HG03575 (cell line): ENCODE results near the gene NRCAM.

Experiments
- ATAC-seq: cut with Tn5 transposase; IDR thresholded peaks from one replicate; pipeline ENCODE4 v1.9.1; 2021; ENCODE audit not compliant: unreplicated experiment, insufficient number of reproducible peaks, low FRiP score; ENCODE audit errors: extremely low read depth

The NRCAM gene

GRCh38 chr7:108461840-108462239 lies 5.6 kb upstream of the NRCAM start:
- no peak for ATAC-seq

DNA sequence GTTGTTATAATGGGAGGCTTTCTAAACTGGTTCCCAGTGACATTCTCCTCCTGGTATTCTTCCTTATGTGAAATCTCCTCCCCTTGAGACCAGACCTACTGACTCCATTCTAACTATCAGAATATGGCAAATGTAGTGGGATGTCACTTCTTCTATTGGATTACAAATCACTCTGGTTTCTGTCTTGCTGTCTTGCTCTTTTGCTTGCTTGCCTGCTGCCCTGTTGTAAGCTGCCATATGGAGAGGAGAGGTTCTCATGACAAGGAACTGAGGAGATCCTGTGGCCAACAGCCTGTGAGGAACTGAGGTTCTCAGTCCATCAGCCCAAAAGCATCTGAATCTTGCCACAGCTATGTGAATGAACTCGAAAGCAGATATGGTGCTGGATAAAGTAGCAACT lies 4.7 kb upstream of the NRCAM start:
- no peak for ATAC-seq

- ATAC-seq, result no peak
These were observed 3.8 kb upstream of the NRCAM start for GRCh38 chr7:108459922-108460551.

DNA sequence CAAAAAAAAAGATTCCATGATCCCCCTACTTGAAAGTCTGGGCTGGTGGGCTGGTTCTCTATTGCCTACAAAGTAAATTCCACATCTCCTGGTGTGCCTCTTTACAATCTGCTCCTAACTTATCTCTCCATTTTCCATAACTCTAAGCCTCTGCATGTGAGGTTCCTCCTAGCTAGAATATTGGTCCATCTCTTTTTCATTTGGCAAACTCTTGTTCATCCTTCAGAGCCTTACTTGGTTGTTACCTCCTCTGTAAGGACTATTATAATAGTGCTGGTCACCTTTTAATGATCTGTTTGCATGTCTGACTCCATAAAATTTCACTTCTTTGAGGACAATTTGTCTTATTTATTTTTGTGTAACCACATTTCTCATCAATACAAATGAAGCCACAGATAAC lies 1.6 kb upstream of the NRCAM start:
- ATAC-seq, result no peak

GRCh38 chr7:108456845-108457540 lies 757 bp upstream of the NRCAM start:
- no peak for ATAC-seq

DNA sequence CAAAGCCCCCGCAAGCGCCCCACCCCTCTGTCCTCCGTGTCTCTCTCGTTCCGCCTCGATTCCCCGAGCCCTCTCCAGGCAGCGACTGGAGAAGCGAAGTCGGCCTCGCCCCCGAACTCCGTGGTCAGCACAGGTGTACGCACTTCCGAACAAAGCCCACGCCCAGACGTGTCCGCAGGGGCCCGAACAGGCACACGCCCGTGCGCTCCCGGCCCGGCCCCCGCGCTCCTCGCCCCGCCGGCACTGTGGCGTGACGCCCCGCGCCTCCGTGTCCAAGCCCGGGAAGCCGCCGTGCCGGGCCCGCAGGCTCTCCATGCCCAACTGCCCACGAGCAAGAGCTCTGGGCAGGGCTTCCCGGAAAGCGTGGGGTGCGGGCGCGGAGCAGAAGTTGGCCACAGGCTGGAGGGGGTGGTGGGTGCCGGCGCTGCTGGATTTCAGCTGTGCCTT lies 662 bp downstream of the NRCAM start:
- ATAC-seq, result no peak

DNA sequence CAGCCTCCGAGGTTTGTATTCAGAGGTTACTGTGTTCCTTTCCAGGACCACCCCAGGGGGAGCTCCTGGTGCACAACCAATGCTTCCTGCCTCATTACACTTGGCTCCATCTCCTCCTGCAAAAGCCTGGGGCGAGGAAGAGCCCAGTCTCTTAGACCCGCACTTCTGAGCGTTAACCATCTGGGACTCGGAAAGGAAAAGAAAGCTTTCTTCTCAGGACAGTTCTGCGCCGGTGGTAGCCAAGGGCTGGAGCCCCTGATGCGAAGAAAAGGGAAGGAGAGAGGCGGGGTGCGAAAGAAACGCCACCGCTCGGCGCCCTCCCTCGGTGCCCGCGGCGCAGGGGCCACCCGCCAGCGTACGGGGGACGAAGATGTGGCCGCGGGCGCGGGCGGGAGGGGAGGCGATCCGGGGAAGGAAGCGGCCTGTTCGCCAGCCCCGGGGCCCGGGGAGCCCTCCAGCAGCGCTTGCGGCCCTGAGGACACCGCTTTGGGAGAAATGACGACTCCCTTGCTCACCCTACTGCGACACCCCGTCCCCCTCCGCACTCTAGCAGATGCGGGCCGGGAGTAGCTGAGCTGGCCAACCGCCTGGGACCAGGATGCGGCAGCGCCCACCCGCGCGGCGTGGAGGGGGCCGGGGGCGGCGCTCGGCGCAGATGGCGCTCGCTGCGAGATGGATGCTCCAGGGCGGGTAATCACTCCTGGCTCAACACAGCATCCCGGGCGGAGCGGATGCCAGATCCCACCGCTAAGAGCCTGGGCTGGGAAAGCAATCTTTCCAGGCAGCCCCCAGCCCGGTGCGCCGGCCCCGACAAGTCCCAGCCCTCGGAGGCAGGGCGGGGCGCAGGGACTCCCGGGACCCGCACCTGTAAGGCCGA lies 1.3 kb downstream of the NRCAM start:
- no peak for ATAC-seq

GRCh38 chr7:108454317-108454673 lies 1.9 kb downstream of the NRCAM start:
- no peak for ATAC-seq

- ATAC-seq, result no peak
These were observed 2.9 kb downstream of the NRCAM start for GRCh38 chr7:108453320-108453719.

GRCh38 chr7:108452707-108453106 lies 3.5 kb downstream of the NRCAM start:
- ATAC-seq, result no peak

- ATAC-seq, result no peak
These were observed 4.9 kb downstream of the NRCAM start for GRCh38 chr7:108451296-108451848.

GRCh38 chr7:108450160-108450559 lies 6.1 kb downstream of the NRCAM start:
- no peak for ATAC-seq

DNA sequence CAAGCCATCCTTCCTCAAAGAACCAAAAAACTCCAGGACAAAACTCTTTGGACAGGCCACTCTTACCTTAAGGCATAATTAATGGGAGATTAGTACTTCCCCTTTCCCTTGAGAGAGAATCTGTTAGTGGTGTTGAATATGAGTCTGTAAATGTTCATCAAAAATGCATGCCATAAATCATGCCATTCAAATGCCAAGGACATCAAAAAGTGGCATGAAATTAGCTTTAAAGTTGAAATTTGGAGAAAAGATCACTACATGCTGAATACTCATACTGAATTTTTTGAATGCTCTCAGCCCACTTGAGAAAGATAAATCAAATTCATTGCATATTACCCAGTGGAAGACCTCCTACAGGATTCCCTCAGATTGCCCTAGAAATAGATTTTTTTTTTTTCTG lies 6.7 kb downstream of the NRCAM start:
- no peak for ATAC-seq

DNA sequence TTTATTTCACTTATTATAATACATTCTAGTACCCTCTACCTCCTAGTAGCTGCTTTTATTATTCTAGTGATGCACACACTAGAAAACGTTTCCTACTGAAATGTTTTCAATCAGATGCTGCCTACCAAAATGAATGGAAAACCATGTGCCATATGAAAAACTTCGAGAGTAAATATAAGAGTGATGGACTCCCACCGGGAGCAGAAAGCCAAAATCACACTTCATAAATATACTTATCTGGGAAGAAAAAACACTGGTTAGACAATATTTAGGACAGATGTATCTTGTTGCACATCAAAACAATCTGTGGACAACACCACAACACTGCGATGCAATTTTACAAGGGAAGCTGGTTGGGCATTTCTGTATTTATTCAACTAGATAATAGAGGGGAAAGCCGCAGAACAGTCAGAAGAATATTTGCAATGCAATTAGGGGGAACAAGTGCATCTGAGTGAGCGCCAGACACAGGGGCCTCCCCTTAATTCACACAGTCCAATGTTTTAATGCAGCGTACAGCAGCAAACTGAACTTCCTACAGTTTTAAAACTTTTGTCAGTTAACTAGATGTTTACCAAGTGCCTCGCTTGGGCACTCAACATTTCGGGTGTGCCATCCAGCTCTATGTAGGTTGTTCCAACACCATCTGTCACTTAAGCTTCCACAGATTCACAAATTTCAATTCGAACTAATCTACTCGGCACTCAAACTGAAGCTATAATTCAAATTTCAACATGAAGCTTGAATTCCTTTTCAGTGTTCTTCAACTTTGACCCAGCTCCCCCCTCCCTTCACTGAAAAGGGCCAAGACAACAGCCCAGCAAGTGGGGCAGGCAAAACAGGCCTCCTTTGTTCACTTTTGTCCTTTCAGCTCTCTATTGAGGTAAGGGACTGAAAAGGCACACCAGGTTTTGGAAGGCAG lies 7.4 kb downstream of the NRCAM start:
- ATAC-seq, result no peak

GRCh38 chr7:108442039-108442568 lies 14.1 kb downstream of the NRCAM start:
- ATAC-seq, result no peak

- ATAC-seq, result no peak
These were observed 14.8 kb downstream of the NRCAM start for GRCh38 chr7:108441392-108441955.

DNA sequence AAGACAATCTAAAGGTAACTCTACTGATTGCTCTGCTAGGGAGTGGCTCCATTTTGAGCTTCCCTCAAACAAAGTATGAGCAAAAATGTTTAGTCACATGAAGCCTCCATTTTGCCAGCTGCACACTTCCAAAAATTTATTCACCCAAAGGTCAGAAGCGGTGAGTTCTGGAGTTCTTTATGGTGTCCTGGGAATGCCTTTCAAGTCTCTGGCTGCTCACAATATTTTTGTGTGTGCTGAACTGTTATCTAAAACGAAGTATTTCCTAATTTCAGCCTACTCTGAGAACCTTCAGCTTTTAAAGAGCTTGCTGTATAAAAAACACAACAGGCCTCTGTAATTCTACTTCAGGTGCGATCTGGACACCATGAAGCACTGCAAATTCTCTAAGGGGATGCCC lies 15.6 kb downstream of the NRCAM start:
- no peak for ATAC-seq

DNA sequence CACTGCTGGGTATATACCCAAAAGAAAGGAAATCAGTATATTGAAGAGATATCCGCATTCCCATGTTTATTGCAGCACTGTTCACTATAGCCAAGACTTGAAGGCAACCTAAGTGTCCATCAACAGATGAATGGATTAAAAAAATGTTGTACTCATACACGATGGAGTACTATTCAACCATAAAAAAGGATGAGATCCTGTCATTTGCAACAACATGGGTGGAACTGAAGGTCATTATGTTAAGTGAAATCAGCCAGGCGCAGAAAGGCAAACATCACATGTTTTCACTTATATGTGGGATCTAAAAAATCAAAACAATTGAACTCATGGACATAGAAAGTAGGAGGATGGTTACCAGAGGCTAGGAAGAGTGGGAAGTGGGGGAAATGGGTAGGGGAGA lies 19.3 kb downstream of the NRCAM start:
- no peak for ATAC-seq
